ENCODE data around the gene GUK1. TPM values are rescaled to one million over a fixed set of nuclear protein-coding genes. Genes with fewer than 3 reads are reported as not detected.

GUK1 gene
- total and polyA plus RNA-seq, 2 experiments from 2014 or later = 87.5 to 121 TPM

- TF ChIP-seq ETS1 (IDR thresholded peaks at IDR 0.05) (no peak), EZH2 (IDR thresholded peaks at IDR 0.05; ENCODE audit: low read depth, unreplicated experiment) (no peak), POLR2AphosphoS5 (IDR thresholded peaks at IDR 0.05; ENCODE audit: low read depth) (no peak)
Observed at GRCh38 chr1:228156515-228156881, 16.4 kb downstream of the GUK1 start (continued).

GRCh38 chr1:228156941-228157728 is 17.1 kb downstream of the GUK1 start:
- no peaks in the 10 kb centered on the region for H3F3A ChIP-seq (replicated peaks; ENCODE audit: low read depth)
- no peaks in the 10 kb centered on the region; the same call in 1 of the 2 replicates for H3K4me1 ChIP-seq (ENCODE audit: insufficient read depth)
- H3K79me2 ChIP-seq (replicated peaks; ENCODE audit: insufficient read depth) = no peaks in the 10 kb centered on the region
- H2AFZ ChIP-seq = no peak overlapping the region
- no peaks in the 10 kb centered on the region for H3K9me2 ChIP-seq (ENCODE audit: insufficient read depth)
- H3K27me3 Mint-ChIP-seq (ENCODE audit: insufficient read depth, low read depth, poor library complexity) = peaks cover 27% of the 10 kb centered on the region
- no peak overlapping the region for H3K27ac ChIP-seq (ENCODE audit: low read depth)
- H3K27me3 ChIP-seq (ENCODE audit: insufficient read depth) = peaks cover 28% of the 10 kb centered on the region
- 0 out of 3 replicates have a peak, but pooled peaks cover 2% of the 10 kb centered on the region for H3K4me1 Mint-ChIP-seq
- no peaks in the 10 kb centered on the region for H3K36me3 Mint-ChIP-seq (ENCODE audit: low read depth)
- H3K4me3 Mint-ChIP-seq = no peak overlapping the region
- H3K27ac Mint-ChIP-seq = no peak overlapping the region
- no peak overlapping the region for H3K4me2 ChIP-seq
- no peak for DNase-seq (ENCODE audit: low spot score)
- H4K20me1 ChIP-seq (replicated peaks; ENCODE audit: insufficient read depth) = no peaks in the 10 kb centered on the region
- no peak for ATAC-seq
- H3K4me3 ChIP-seq = no peak overlapping the region
- H3K9me3 Mint-ChIP-seq = no peaks in the 10 kb centered on the region
- no peak for TF ChIP-seq POLR2AphosphoS5 (IDR thresholded peaks at IDR 0.05; ENCODE audit: low read depth)
- TF ChIP-seq ZNF331 (CRISPR knock-in tag; IDR thresholded peaks at IDR 0.05; ENCODE audit: low read depth) = no peak
- no peak for TF ChIP-seq ZNF114 (CRISPR knock-in tag; IDR thresholded peaks at IDR 0.05)
- TF ChIP-seq CREB1 (CRISPR knock-in tag; IDR thresholded peaks at IDR 0.05; ENCODE audit: low read depth) = no peak
- TF ChIP-seq EZH2 (IDR thresholded peaks at IDR 0.05; ENCODE audit: low read depth, unreplicated experiment) = no peak
- no peak for TF ChIP-seq NANOG (IDR thresholded peaks at IDR 0.05; ENCODE audit: borderline replicate concordance)
- no peak for TF ChIP-seq ZNF462 (CRISPR knock-in tag; IDR thresholded peaks at IDR 0.05)
- no peak for TF ChIP-seq ETS1 (IDR thresholded peaks at IDR 0.05)
- no peaks in the 10 kb centered on the region for H3K36me3 ChIP-seq (ENCODE audit: insufficient read depth)

Data from GM23338 (cell line).